ELR (cell line): ENCODE data around the gene CCDC78.

Experiments used
- DNase-seq: peaks from one replicate; pipeline ENCODE4 v3.0.0-alpha.2; 2015; ENCODE audit warnings: low read depth

Gene CCDC78

GRCh38 chr16:736936-737481 is 10.8 kb upstream of the CCDC78 start:
- DNase-seq = no peak

- DNase-seq = no peak
Observed at GRCh38 chr16:735982-736453, 9.8 kb upstream of the CCDC78 start.

DNA sequence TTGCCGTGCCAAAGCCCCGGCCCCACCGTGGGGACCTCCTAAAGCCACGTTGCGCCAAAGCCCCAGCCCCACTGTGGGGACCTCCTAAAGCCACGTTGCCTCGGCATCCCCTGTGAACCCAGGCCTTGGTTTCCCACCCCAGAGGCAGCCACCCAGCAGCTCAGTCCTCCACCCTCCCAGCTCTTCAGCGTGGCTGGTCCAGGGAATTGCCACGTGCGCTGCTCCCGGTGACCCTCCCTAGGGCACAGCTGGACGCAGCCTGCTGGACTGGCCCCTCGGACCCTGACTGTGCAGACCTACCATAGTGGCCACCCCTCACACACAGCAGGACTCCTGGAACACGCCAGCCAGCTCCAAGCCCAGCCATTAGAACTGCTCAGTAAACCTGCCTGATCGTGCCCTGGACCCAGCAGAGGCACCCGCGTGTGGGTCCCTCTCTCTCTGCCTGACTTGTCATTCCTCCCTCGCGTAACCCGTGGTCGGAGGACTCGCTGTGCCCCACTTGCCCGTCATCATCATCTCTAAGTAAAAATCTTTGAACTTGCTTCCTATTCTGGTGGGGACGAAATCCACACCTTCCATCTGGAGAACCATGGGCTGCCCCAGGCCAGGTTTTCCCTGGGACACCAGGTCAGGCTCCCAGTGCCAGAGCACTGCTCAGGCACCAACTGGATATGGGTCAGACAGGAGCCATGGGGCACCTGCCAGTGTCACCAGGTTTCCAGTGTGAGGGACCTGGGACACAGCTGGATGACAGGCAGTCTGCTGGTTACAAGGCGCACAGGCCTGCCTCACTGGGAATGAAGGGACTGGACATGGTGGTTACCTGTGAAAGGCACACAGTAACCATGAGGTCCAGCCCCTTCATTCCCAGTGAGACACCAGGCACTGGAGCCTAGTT is 9.0 kb upstream of the CCDC78 start:
- no peak for DNase-seq

- no peak for DNase-seq
Observed at GRCh38 chr16:734208-734980, 8.2 kb upstream of the CCDC78 start.

GRCh38 chr16:733382-734207 is 7.4 kb upstream of the CCDC78 start:
- DNase-seq = peak; percentile 24

DNA sequence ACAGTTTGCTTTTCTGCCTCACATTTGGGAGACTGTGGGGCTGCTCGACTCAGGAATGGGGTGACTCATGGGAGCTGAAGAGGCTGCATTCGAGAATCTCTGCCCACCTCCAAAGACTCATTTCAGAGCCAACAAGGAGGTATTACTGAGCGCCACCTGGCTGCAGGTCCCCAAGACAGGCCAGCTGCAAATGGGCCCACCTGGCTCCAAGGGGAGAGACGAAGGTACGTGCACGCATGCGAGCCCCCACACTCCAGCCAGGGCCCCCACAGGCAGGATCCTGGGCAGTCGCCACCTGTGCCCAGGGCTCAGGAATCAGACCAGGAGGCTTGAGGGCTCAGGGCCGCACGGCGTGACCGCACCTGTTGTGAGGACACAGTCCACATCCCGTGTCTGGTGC is 6.7 kb upstream of the CCDC78 start:
- peak; percentile 54 for DNase-seq

GRCh38 chr16:732332-732731 is 6.1 kb upstream of the CCDC78 start:
- DNase-seq = no peak

DNA sequence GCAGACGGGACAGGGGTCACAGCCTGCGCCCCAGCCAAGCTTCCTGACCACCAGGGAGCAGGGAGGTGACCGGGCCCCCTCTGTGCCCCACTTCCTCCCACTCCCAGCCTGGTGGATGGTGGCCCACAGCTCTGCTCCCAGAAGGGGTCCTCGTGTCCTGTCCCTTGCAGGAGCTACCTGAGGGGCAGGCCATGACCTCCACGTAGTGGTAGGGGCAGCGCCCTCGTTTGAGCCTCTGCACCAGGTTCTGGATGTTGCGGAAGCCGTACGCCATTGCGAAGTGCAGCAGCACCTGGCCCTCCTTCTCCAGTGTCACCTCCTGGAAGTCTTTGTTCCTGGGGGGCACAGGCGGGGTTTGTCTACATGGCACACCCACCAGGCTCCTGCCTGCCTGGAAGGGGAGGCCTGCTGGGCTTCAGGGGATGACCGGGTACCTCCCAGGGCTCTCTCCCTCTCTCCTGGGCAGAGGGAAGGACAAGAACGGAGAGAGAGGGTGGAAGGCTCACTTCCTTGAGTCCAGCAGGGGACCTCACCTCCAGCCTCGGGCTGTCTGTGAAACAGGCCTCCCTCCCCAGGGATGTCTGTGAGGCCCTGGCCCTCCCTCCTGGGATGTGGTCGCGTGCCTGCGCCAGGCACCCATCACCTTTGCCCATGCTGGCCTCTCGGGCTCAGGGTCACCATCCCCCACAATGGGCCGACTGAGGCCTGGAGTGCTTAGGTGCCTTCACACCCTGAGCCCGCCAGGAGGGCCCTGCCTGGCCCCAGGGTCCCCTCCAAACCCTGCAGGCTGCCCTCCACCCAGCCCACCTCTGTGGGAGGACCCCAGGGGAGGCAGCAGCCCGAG is 4.6 kb upstream of the CCDC78 start:
- DNase-seq = no peak

DNA sequence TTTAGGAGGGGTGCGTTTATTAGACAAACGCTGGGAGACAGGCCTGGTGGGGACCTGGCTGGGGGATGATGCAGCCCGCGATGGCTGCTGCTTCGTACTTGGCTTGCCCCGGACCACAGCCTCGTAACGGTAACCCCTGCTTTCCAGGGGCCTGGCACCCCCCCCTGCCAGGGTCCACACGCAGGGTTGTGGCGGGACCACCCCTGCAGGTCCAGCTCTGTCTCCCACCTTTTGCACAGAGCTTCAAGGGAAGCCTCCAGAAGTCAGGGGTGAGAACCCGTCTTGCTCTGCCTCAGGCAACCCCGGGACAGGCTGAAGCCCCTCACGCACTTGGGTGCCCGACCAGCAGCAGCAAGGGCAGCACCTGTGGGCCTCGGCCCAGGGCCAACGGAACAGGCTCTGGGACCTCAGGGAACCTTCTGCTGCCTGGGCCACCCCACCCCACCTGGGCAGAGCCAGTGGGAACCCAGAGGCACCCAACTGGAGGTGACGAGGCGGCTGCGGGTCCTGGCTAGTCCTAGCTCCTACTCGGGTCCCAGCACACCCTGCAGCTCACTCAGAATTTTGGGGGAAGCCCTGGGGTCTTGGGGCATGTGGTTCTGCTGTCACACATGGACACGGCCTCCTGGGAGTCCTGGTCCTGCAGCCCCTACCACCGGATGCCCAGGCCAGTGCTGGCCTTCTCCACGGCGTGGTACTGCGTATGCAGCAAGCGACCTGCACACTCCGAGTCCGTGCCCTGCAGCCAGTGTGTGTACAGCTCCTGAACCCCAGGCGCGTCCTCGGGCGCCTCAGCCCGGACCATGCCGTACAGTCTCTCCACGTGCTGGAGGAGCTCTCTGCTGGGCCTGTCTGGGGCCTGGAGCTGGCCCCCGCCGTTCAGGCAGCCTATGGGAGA is 3.8 kb upstream of the CCDC78 start:
- no peak for DNase-seq

DNA sequence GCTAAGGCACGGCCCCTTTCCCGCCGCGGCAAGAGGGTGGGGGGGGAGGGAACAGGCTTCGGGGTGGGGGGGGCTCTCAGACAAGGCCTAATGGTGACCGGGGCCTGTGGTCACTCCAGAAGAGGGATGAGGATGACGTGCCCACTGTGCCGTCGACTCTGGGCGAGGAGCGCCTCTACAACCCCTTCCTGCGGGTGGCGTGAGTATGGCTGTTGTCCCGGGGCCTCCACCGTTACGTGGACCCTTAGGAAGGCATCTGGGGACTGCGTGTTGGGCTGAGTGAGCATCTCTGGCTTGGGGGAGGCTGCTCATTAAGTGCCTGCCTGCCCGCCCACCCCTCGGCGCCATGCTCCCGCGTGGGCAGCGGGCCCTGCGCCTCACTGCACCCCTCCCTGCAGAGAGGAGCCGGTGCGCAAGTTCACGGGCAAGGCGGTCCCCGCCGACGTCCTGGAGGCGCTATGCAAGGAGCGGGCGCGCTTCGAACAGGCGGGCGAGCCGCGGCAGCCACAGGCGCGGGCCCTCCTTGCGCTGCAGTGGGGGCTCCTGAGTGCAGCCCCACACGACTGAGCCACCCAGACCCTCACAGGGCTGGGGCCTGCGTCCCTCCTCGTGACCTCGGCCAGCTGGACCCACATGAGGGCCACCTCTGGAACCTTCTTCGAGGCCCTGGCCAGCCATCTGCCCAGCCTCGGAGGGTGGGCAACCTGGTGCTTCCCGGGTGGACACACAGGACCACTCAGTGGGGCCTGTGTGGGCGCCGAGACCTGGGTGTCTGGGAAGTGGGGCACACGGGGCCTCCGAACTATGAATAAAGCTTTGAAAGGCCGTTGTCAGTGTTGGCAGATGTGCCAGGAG is 2.9 kb upstream of the CCDC78 start:
- no peak for DNase-seq

DNA sequence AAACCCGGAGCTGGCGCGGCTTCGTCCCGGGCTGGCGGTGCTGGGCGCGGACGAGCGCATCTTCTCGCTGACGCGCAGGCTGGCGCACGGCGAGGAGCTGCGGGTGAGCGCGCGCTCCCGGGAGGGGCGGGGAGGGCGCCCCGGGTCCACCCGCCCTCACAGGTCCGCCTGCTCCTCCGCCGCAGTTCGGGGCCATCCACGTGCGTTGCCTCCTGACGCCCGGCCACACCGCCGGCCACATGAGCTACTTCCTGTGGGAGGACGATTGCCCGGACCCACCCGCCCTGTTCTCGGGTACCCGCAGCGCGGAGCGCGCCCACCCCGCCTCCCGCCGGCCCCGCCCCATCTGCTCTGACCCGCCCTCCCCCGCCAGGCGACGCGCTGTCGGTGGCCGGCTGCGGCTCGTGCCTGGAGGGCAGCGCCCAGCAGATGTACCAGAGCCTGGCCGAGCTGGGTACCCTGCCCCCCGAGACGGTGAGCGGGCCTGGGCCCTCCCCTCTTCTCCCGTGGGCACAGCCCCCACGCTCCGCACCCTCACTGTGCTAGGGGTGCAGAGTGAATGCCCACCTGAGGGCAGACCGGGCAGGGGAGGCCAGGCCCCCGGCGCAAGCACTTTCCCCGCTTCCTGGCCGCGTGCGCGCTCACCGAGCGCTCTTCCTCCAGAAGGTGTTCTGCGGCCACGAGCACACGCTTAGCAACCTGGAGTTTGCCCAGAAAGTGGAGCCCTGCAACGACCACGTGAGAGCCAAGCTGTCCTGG is 2.1 kb upstream of the CCDC78 start:
- peak; percentile 81 for DNase-seq

DNA sequence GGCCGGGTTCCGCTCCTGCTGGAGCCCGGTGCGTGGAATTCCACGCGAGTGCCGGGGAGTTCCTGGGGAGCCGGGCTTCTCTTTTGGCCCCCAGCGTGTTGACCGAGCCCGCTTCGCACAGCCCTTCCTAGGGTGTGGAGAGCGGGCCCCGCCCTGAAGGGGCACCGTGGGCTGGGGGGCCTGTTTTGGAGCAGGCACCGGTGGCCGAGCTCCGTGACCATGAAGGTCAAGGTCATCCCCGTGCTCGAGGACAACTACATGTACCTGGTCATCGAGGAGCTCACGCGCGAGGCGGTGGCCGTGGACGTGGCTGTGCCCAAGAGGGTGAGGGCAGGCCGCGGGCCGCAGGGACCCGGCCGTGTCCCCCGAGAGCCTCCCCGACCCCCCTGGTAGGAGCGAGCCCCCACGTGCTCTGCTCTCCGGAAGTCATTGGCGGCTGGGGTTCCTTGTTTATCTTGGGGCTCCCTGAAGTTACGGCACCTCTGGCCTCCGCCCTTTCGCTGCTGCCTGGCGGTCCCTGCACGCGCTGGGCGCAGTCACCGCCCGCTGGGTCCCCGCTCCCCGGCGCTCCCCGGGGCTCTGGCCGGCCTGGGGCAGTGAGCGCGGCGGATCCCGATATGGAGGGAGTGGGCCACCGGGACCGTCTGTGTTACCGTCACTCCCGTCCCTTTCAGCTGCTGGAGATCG is 1.2 kb upstream of the CCDC78 start:
- no peak for DNase-seq

DNA sequence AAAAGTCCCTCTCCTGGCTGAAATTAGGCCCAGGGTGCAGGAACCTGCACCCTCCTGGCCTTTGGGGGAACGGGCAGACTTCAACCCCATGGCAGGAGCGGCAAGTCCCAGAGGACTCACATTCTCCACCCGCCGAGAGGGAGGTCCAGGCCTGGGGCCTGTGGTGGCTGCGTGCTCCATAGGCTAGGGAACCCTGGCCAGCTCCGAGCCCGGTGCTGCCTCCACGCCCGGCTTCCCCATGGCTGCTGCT is 130 bp downstream of the CCDC78 start:
- no peak for DNase-seq

- no peak for DNase-seq
Observed at GRCh38 chr16:725463-726187, 618 bp downstream of the CCDC78 start.

DNA sequence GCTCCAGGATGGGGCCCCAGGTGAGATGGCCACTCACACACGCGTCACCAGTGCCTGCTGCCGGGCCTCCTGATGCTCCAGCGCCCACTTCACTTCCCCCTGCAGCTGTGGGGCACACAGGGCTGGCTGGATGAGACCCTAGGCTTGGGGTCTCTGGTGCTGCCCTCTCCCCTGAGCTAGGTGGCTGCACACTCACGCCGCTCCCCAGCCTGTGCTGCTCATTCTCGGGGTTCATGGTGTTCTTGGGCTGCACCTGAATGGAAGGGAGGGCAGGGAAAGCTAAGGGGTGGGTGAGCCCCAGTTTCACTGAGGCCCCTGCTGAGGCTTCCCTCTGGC is 1.2 kb downstream of the CCDC78 start:
- no peak for DNase-seq

GRCh38 chr16:724188-725040 is 1.8 kb downstream of the CCDC78 start:
- no peak for DNase-seq
